Activated CD4-positive, alpha-beta T cell treated with anti-CD3 and anti-CD28 coated beads, Interleukin-2, amount 10 ng/mL, durations not matched to agents 7 days and 5 days (primary cell): Measurements from ENCODE around the gene CAB39. TPM values are rescaled to one million over a fixed set of nuclear protein-coding genes. Genes with fewer than 3 reads are reported as not detected.

Experiments used
- CTCF ChIA-PET: fragments of 350-600 bp; sonication (Branson Sonifier 250); formaldehyde crosslinking; loops from one replicate; lab custom pipeline; 2021; ENCODE audit warnings: antibody characterized with exemption; lab: Charles Lee
- POLR2A ChIA-PET: fragments of 350-600 bp; sonication (Branson Sonifier 250); formaldehyde crosslinking; loops from one replicate; lab custom pipeline; 2021; ENCODE audit warnings: antibody characterized with exemption; lab: Charles Lee
- DNase-seq: peaks from one replicate; pipeline ENCODE4 v3.0.0-alpha.2; 2020
- H3K27ac Mint-ChIP-seq: one replicate; pipeline ENCODE4 v1.8.0; 2021; ENCODE audit warnings: mild to moderate bottlenecking, moderate library complexity, mixed read lengths
- H3K27me3 Mint-ChIP-seq: one replicate; pipeline ENCODE4 v1.8.0; 2021; ENCODE audit warnings: mixed read lengths
- H3K36me3 Mint-ChIP-seq: one replicate; pipeline ENCODE4 v1.8.0; 2021; ENCODE audit warnings: low read depth, mixed read lengths
- H3K4me1 Mint-ChIP-seq: one replicate; pipeline ENCODE4 v1.8.0; 2021; ENCODE audit warnings: mixed read lengths
- H3K4me3 Mint-ChIP-seq: one replicate; pipeline ENCODE4 v1.8.0; 2021; ENCODE audit warnings: mild to moderate bottlenecking, moderate library complexity, mixed read lengths
- H3K9me3 Mint-ChIP-seq: one replicate; pipeline ENCODE4 v1.8.0; 2021; ENCODE audit warnings: mixed read lengths
- total RNA-seq, 2 experiments: library from RNA; stranded (reverse); gene quantifications; one replicate each; pipeline ENCODE4 v1.2.3, GENCODE V29; 2021

The CAB39 gene
- total RNA-seq, 2 experiments from 2014 or later = 135 to 154 TPM

- Mint-ChIP-seq H3K4me1 (peaks cover 42% of the 10 kb centered on the region), H3K27ac (peak overlapping the region; percentile 9), H3K36me3 (no peaks in the 10 kb centered on the region), H3K4me3 (peak overlapping the region; percentile 83), H3K9me3 (no peaks in the 10 kb centered on the region), H3K27me3 (peaks cover 29% of the 10 kb centered on the region)
- DNase-seq = no peak
- ChIA-PET CTCF (interaction anchor here (1.2 to 1.5 kb wide), 3 partner anchors 9 to 123 kb away, joined by 3 to 6 read pairs (median 4); no protein-coding TSS in a partner anchor), POLR2A (no interaction called here)
These were observed 150.9 kb downstream of the CAB39 start for GRCh38 chr2:230863442-230864121.

- Mint-ChIP-seq H3K4me3 (peak overlapping the region; percentile 83), H3K4me1 (peaks cover 44% of the 10 kb centered on the region), H3K27me3 (peaks cover 25% of the 10 kb centered on the region), H3K9me3 (no peaks in the 10 kb centered on the region), H3K27ac (peak overlapping the region; percentile 83), H3K36me3 (no peaks in the 10 kb centered on the region)
- POLR2A ChIA-PET = no interaction called here
- CTCF ChIA-PET = interaction anchor here (1.1 to 1.5 kb wide), 3 partner anchors 10 to 34 kb away, joined by 3 to 6 read pairs (median 4); no protein-coding TSS in a partner anchor
- DNase-seq = no peak
These were observed 151.5 kb downstream of the CAB39 start for GRCh38 chr2:230864122-230864604.

- peak; percentile 76 for DNase-seq
- ChIA-PET CTCF (interaction anchor here (0.9 to 1.5 kb wide), 4 partner anchors 10 to 33 kb away, joined by 3 to 6 read pairs (median 4); no protein-coding TSS in a partner anchor), POLR2A (no interaction called here)
- Mint-ChIP-seq H3K36me3 (no peaks in the 10 kb centered on the region), H3K27me3 (peaks cover 22% of the 10 kb centered on the region), H3K27ac (peak within 1 kb of the TSS; percentile 83), H3K4me3 (peak within 1 kb of the TSS; percentile 83), H3K9me3 (no peaks in the 10 kb centered on the region), H3K4me1 (peaks cover 44% of the 10 kb centered on the region)
These were observed 152.1 kb downstream of the CAB39 start, which contains the start of gene ITM2C for GRCh38 chr2:230864605-230865306. ITM2C (plus strand) TSS chr2:230864942; CDS start chr2:230865026, 84 bp downstream.

GRCh38 chr2:230865307-230865765, 152.7 kb downstream of the CAB39 start:
- CTCF ChIA-PET = interaction anchor here (0.9 to 1.5 kb wide), 3 partner anchors 11 to 33 kb away, joined by 3 to 6 read pairs (median 3); no protein-coding TSS in a partner anchor
- H3K27ac Mint-ChIP-seq = peak overlapping the region; percentile 46
- peaks cover 49% of the 10 kb centered on the region for H3K4me1 Mint-ChIP-seq
- H3K27me3 Mint-ChIP-seq = peaks cover 21% of the 10 kb centered on the region
- H3K9me3 Mint-ChIP-seq = no peaks in the 10 kb centered on the region
- H3K36me3 Mint-ChIP-seq = no peaks in the 10 kb centered on the region
- POLR2A ChIA-PET = no interaction called here
- peak overlapping the region; percentile 83 for H3K4me3 Mint-ChIP-seq
- no peak for DNase-seq

- ChIA-PET CTCF (interaction anchor here (1.0 to 1.7 kb wide), 2 partner anchors 10 to 121 kb away, joined by 4 read pairs; no protein-coding TSS in a partner anchor), POLR2A (interaction anchor here (0.6 kb wide), 1 partner anchor 24 kb away, joined by 3 read pairs; no protein-coding TSS in a partner anchor)
- Mint-ChIP-seq H3K27me3 (peaks cover 18% of the 10 kb centered on the region), H3K27ac (peak overlapping the region; percentile 55), H3K36me3 (no peaks in the 10 kb centered on the region), H3K4me3 (peak overlapping the region; percentile 83), H3K9me3 (no peaks in the 10 kb centered on the region), H3K4me1 (peaks cover 46% of the 10 kb centered on the region)
- DNase-seq = no peak
These were observed 153.4 kb downstream of the CAB39 start for GRCh38 chr2:230865766-230866755.

- H3K4me1 Mint-ChIP-seq = peaks cover 39% of the 10 kb centered on the region
These were observed 154.3 kb downstream of the CAB39 start for GRCh38 chr2:230866756-230867523.

GRCh38 chr2:230868161-230868946, 155.7 kb downstream of the CAB39 start:
- no peaks in the 10 kb centered on the region for H3K9me3 Mint-ChIP-seq
- no peak for DNase-seq
- peaks cover 7% of the 10 kb centered on the region for H3K27me3 Mint-ChIP-seq
- no peaks in the 10 kb centered on the region for H3K36me3 Mint-ChIP-seq
- H3K27ac Mint-ChIP-seq = no peak overlapping the region
- ChIA-PET POLR2A (no interaction called here), CTCF (no interaction called here)
- H3K4me3 Mint-ChIP-seq = no peak overlapping the region
- peaks cover 46% of the 10 kb centered on the region for H3K4me1 Mint-ChIP-seq

More at GRCh38 chr2:230866756-230867523, 154.3 kb downstream of the CAB39 start:
- Mint-ChIP-seq H3K36me3 (no peaks in the 10 kb centered on the region), H3K9me3 (no peaks in the 10 kb centered on the region), H3K27ac (peak overlapping the region; percentile 55), H3K4me3 (no peak overlapping the region), H3K27me3 (peaks cover 14% of the 10 kb centered on the region)
- ChIA-PET POLR2A (interaction anchor here (0.6 kb wide), 1 partner anchor 25 kb away, joined by 3 read pairs; no protein-coding TSS in a partner anchor), CTCF (interaction anchor here (0.6 to 1.7 kb wide), 3 partner anchors 11 to 125 kb away, joined by 3 to 4 read pairs (median 4); no protein-coding TSS in a partner anchor)
- DNase-seq = peak; percentile 54

GRCh38 chr2:230868947-230869913, 156.6 kb downstream of the CAB39 start:
- H3K27me3 Mint-ChIP-seq = peaks cover 4% of the 10 kb centered on the region

GRCh38 chr2:230869914-230870543, 157.4 kb downstream of the CAB39 start:
- Mint-ChIP-seq H3K4me3 (no peak overlapping the region), H3K9me3 (no peaks in the 10 kb centered on the region), H3K27me3 (no peaks in the 10 kb centered on the region), H3K4me1 (peaks cover 42% of the 10 kb centered on the region), H3K27ac (no peak overlapping the region), H3K36me3 (no peaks in the 10 kb centered on the region)
- ChIA-PET CTCF (interaction anchor here (0.6 to 0.8 kb wide), 2 partner anchors 8 to 12 kb away, joined by 3 read pairs; no protein-coding TSS in a partner anchor), POLR2A (no interaction called here)
- no peak for DNase-seq

More at GRCh38 chr2:230868947-230869913, 156.6 kb downstream of the CAB39 start:
- ChIA-PET CTCF (interaction anchor here (0.6 to 0.8 kb wide), 2 partner anchors 9 to 13 kb away, joined by 3 read pairs; no protein-coding TSS in a partner anchor), POLR2A (no interaction called here)
- no peak overlapping the region for H3K4me3 Mint-ChIP-seq
- H3K4me1 Mint-ChIP-seq = peaks cover 44% of the 10 kb centered on the region
- no peaks in the 10 kb centered on the region for H3K9me3 Mint-ChIP-seq
- H3K27ac Mint-ChIP-seq = no peak overlapping the region
- DNase-seq = no peak
- H3K36me3 Mint-ChIP-seq = no peaks in the 10 kb centered on the region
